ENCODE measurements around the gene AQP12B. TPM values are rescaled to one million over a fixed set of nuclear protein-coding genes. Genes with fewer than 3 reads are reported as not detected.

The AQP12B gene
- total RNA-seq, 1 donor from 2014 or later = not detected

- no peak for DNase-seq
- intact Hi-C loops (cut with DNase I) = no loop called here
- no peak for ATAC-seq (ENCODE audit: poor library complexity)
Measured at GRCh38 chr2:240643811-240644150, 38.9 kb downstream of the AQP12B start.

GRCh38 chr2:240643093-240643810, 39.4 kb downstream of the AQP12B start:
- intact Hi-C loops (cut with DNase I) = no loop called here
- no peak for ATAC-seq (ENCODE audit: poor library complexity)
- DNase-seq = no peak

GRCh38 chr2:240642806-240643092, 39.9 kb downstream of the AQP12B start:
- ATAC-seq (ENCODE audit: poor library complexity) = no peak
- intact Hi-C loops (cut with DNase I) = no loop called here
- no peak for DNase-seq

GRCh38 chr2:240642061-240642805, 40.5 kb downstream of the AQP12B start:
- intact Hi-C loops (cut with DNase I) = no loop called here
- ATAC-seq (ENCODE audit: poor library complexity) = no peak
- no peak for DNase-seq

- DNase-seq = no peak
- intact Hi-C loops (cut with DNase I) = no loop called here
- ATAC-seq (ENCODE audit: poor library complexity) = no peak
Measured at GRCh38 chr2:240640939-240641338, 41.7 kb downstream of the AQP12B start.

- ATAC-seq (ENCODE audit: poor library complexity) (no peak), DNase-seq (no peak)
- intact Hi-C loops (cut with DNase I) = no loop called here
Measured at GRCh38 chr2:240639566-240639965, 43.1 kb downstream of the AQP12B start.

- no peak for DNase-seq
- ATAC-seq (ENCODE audit: poor library complexity) = no peak
- intact Hi-C loops (cut with DNase I) = no loop called here
Measured at GRCh38 chr2:240638512-240639160, 44.0 kb downstream of the AQP12B start.

- ATAC-seq (ENCODE audit: poor library complexity) (no peak), DNase-seq (no peak)
- intact Hi-C loops (cut with DNase I) = no loop called here
Measured at GRCh38 chr2:240637901-240638345, 44.8 kb downstream of the AQP12B start.

GRCh38 chr2:240637116-240637900, 45.4 kb downstream of the AQP12B start:
- DNase-seq (no peak), ATAC-seq (ENCODE audit: poor library complexity) (no peak)
- intact Hi-C loops (cut with DNase I) = no loop called here

GRCh38 chr2:240636563-240637115, 46.0 kb downstream of the AQP12B start:
- no peak for ATAC-seq (ENCODE audit: poor library complexity)
- DNase-seq = no peak
- intact Hi-C loops (cut with DNase I) = no loop called here

- ATAC-seq (ENCODE audit: poor library complexity) (no peak), DNase-seq (no peak)
- intact Hi-C loops (cut with DNase I) = no loop called here
Measured at GRCh38 chr2:240635998-240636547, 46.6 kb downstream of the AQP12B start.

- ATAC-seq (ENCODE audit: poor library complexity) = no peak
- intact Hi-C loops (cut with DNase I) = no loop called here
- no peak for DNase-seq
Measured at GRCh38 chr2:240635121-240635997, 47.3 kb downstream of the AQP12B start.

- no peak for DNase-seq
- ATAC-seq (ENCODE audit: poor library complexity) = no peak
- intact Hi-C loops (cut with DNase I) = no loop called here
Measured at GRCh38 chr2:240632306-240632721, 50.4 kb downstream of the AQP12B start.

- DNase-seq = no peak
- no peak for ATAC-seq (ENCODE audit: poor library complexity)
- intact Hi-C loops (cut with DNase I) = no loop called here
Measured at GRCh38 chr2:240631548-240632305, 51.0 kb downstream of the AQP12B start.

GRCh38 chr2:240630771-240631547, 51.7 kb downstream of the AQP12B start:
- intact Hi-C loops (cut with DNase I) = no loop called here
- no peak for ATAC-seq (ENCODE audit: poor library complexity)
- DNase-seq = no peak

- DNase-seq (no peak), ATAC-seq (ENCODE audit: poor library complexity) (no peak)
- intact Hi-C loops (cut with DNase I) = no loop called here
Measured at GRCh38 chr2:240629968-240630770, 52.5 kb downstream of the AQP12B start.

Measured in Right ventricle myocardium superior (tissue), 1 donor.